GM06990 (cell line): Measurements from ENCODE around the gene REEP2.
A peak's percentile ranks its signal among the peaks of the same experiment; 100 is the strongest.
"Not testable (repeated sequence)": the region's sequence is repeated elsewhere in the genome, so short reads cannot be mapped to it uniquely, and the experiment has no call there.

Experiments used
- DNase-seq: peaks from one replicate; pipeline ENCODE4 v3.0.0-alpha.2; 2011; ENCODE audit not compliant: insufficient read length; ENCODE audit errors: extremely low read depth
- H3K27me3 ChIP-seq: replicated peaks from 2 replicates; pipeline ENCODE4 v1.6.0; 2011; ENCODE audit warnings: low read length; ENCODE audit not compliant: control insufficient read depth, insufficient read depth
- H3K36me3 ChIP-seq: 2 replicates; pipeline ENCODE4 v1.5.1; 2011; ENCODE audit warnings: low read length; ENCODE audit not compliant: control insufficient read depth, insufficient read depth
- H3K4me3 ChIP-seq: replicated peaks from 2 replicates; pipeline ENCODE4 v1.5.1; 2011; ENCODE audit warnings: low read depth, mild to moderate bottlenecking, control low read depth, low read length
- TF ChIP-seq, protein P1 (sequence below): IDR thresholded peaks from 2 replicates; pipeline ENCODE4 v1.5.1; 2011; ENCODE audit warnings: low read length, control low read depth, mild to moderate bottlenecking, inconsistent platforms; ENCODE audit not compliant: insufficient read depth, poor library complexity, severe bottlenecking

Gene REEP2

DNA sequence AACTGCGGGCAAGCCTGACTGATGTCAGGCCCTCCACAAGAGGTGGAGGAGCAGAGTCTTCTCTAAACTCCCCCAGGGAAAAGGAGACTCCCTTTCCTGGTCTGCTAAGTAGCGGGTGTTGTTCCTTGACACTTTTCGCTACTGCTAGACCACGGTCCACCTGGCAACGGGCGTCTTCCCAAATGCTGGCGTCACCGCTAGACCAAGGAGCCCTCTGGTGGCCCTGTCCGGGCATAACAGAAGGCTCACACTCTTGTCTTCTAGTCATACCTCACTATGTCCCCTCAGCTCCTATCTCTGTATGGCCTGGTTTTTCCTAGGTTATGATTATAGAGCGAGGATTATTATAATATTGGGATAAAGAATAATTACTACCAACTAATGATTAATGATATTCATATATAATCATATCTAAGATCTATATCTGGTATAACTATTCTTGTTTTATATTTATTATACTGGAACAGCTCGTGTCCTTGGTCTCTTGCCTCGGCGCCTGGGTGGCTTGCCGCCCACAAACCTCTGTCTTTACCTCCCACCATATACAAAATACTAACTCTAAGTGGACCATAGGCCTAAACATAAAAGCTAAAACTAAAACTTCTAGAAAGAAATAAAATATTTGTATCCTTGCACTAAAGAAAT lies 27.7 kb upstream of the REEP2 start:
- TF ChIP-seq, protein P1, sequence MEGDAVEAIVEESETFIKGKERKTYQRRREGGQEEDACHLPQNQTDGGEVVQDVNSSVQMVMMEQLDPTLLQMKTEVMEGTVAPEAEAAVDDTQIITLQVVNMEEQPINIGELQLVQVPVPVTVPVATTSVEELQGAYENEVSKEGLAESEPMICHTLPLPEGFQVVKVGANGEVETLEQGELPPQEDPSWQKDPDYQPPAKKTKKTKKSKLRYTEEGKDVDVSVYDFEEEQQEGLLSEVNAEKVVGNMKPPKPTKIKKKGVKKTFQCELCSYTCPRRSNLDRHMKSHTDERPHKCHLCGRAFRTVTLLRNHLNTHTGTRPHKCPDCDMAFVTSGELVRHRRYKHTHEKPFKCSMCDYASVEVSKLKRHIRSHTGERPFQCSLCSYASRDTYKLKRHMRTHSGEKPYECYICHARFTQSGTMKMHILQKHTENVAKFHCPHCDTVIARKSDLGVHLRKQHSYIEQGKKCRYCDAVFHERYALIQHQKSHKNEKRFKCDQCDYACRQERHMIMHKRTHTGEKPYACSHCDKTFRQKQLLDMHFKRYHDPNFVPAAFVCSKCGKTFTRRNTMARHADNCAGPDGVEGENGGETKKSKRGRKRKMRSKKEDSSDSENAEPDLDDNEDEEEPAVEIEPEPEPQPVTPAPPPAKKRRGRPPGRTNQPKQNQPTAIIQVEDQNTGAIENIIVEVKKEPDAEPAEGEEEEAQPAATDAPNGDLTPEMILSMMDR, result peak; percentile 42
- H3K27me3 ChIP-seq, DNase-seq, H3K4me3 ChIP-seq, H3K36me3 ChIP-seq: not testable (repeated sequence)

GRCh38 chr5:138418444-138418843 lies 20.4 kb upstream of the REEP2 start:
- TF ChIP-seq, protein P1, result no peak

GRCh38 chr5:138425079-138425478 lies 13.8 kb upstream of the REEP2 start:
- TF ChIP-seq, protein P1, result no peak
- DNase-seq, result no peak
- H3K36me3 ChIP-seq, result peaks cover 22% of the 10 kb centered on the region

More at GRCh38 chr5:138418444-138418843, 20.4 kb upstream of the REEP2 start:
- H3K27me3 ChIP-seq, result no peaks in the 10 kb centered on the region
- no peak for DNase-seq
- peaks cover 14% of the 10 kb centered on the region for H3K36me3 ChIP-seq
- H3K4me3 ChIP-seq, result no peak overlapping the region

DNA sequence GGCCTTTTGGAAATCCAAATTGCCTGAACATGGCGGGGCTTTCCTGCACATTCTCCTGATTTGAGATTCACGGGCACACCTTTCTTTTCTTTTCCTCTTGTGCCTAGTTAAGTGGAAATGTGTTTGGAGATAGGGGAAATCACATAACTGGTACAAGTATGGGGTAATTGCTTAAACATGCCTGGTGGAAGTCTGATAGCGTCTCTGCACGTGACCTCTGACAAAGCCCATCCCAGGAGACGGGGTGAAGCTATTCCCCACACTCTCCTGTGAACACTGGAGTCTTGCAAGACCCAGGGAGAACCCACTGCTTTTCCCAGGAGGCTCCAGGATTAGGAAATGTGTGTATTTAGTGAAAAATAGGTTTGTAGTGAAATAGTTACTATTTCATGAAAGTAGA lies 2.9 kb upstream of the REEP2 start:
- DNase-seq, result no peak
- Histone ChIP-seq H3K36me3 (peaks cover 15% of the 10 kb centered on the region), H3K27me3 (no peaks in the 10 kb centered on the region), H3K4me3 (no peak overlapping the region)
- TF ChIP-seq, protein P1, result no peak

More at GRCh38 chr5:138425079-138425478, 13.8 kb upstream of the REEP2 start:
- Histone ChIP-seq H3K4me3 (no peak overlapping the region), H3K27me3 (no peaks in the 10 kb centered on the region)

- peaks cover 5% of the 10 kb centered on the region for H3K36me3 ChIP-seq
- no peaks in the 10 kb centered on the region for H3K27me3 ChIP-seq
- H3K4me3 ChIP-seq, result peak overlapping the region; percentile 38
Measured at GRCh38 chr5:138438003-138438723, 694 bp upstream of the REEP2 start.

More at GRCh38 chr5:138438003-138438723, 694 bp upstream of the REEP2 start:
- DNase-seq, result no peak
- TF ChIP-seq, protein P1, result no peak
